Mesothelial cell of epicardium (in vitro differentiated cells): ENCODE data around the gene DENND1C. TPM values are rescaled to one million over a fixed set of nuclear protein-coding genes. Genes with fewer than 3 reads are reported as not detected.

Experiments
- DNase-seq, 2 experiments: peaks; one replicate each; pipeline ENCODE4 v3.0.0; 2021; ENCODE audit warnings: low spot score in 2 of 2; ENCODE audit not compliant: unreplicated experiment in 2 of 2
- H3K27ac Mint-ChIP-seq: 2 replicates; pipeline ENCODE4 v1.8.0; 2021; ENCODE audit warnings: mixed read lengths
- H3K27me3 Mint-ChIP-seq: 2 replicates; pipeline ENCODE4 v1.8.0; 2021; ENCODE audit warnings: low read depth, mixed read lengths
- H3K36me3 Mint-ChIP-seq: 2 replicates; pipeline ENCODE4 v1.8.0; 2021; ENCODE audit warnings: mixed read lengths
- H3K4me1 Mint-ChIP-seq: 2 replicates; pipeline ENCODE4 v1.8.0; 2021; ENCODE audit warnings: mixed read lengths
- H3K4me3 Mint-ChIP-seq: 2 replicates; pipeline ENCODE4 v1.8.0; 2021; ENCODE audit warnings: mild to moderate bottlenecking, moderate library complexity, mixed read lengths
- H3K9me3 Mint-ChIP-seq: 2 replicates; pipeline ENCODE4 v1.8.0; 2021; ENCODE audit warnings: mixed read lengths
- total RNA-seq: library from RNA; stranded (reverse); gene quantifications from 3 replicates; pipeline ENCODE4 v1.2.1, GENCODE V29; 2021
- TF ChIP-seq, protein P1 (sequence below): fragments of 200-600 bp; sonication (generic); IDR thresholded peaks from one replicate; pipeline ENCODE4 v1.5.0; 2021; ENCODE audit warnings: antibody characterized with exemption; ENCODE audit not compliant: unreplicated experiment

Gene DENND1C
- total RNA-seq: 0.42 to 0.75 TPM (median 0.63 TPM) in 3 replicates

- Mint-ChIP-seq H3K4me3 (no peak within 1 kb of the TSS), H3K36me3 (no peaks in the 10 kb centered on the region), H3K4me1 (no peaks in the 10 kb centered on the region), H3K9me3 (no peaks in the 10 kb centered on the region), H3K27ac (no peak within 1 kb of the TSS), H3K27me3 (peaks cover 24% of the 10 kb centered on the region)
- no peak for DNase-seq
- TF ChIP-seq, protein P1, sequence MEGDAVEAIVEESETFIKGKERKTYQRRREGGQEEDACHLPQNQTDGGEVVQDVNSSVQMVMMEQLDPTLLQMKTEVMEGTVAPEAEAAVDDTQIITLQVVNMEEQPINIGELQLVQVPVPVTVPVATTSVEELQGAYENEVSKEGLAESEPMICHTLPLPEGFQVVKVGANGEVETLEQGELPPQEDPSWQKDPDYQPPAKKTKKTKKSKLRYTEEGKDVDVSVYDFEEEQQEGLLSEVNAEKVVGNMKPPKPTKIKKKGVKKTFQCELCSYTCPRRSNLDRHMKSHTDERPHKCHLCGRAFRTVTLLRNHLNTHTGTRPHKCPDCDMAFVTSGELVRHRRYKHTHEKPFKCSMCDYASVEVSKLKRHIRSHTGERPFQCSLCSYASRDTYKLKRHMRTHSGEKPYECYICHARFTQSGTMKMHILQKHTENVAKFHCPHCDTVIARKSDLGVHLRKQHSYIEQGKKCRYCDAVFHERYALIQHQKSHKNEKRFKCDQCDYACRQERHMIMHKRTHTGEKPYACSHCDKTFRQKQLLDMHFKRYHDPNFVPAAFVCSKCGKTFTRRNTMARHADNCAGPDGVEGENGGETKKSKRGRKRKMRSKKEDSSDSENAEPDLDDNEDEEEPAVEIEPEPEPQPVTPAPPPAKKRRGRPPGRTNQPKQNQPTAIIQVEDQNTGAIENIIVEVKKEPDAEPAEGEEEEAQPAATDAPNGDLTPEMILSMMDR: peak; percentile 38
These were observed at the start of gene DENND1C for GRCh38 chr19:6481541-6482342. TSS of gene DENND1C (minus strand) at chr19:6481787. CDS start at chr19:6481695, 92 bp downstream.

- H3K4me1 Mint-ChIP-seq: peaks cover 24% of the 10 kb centered on the region
- TF ChIP-seq, protein P1: no peak
- H3K4me3 Mint-ChIP-seq: peak within 1 kb of the TSS; percentile 80
- H3K9me3 Mint-ChIP-seq: no peaks in the 10 kb centered on the region
- peak; percentile 82 to 96 for DNase-seq
- H3K27ac Mint-ChIP-seq: peak within 1 kb of the TSS; percentile 62
- no peaks in the 10 kb centered on the region for H3K36me3 Mint-ChIP-seq
- peaks cover 61% of the 10 kb centered on the region for H3K27me3 Mint-ChIP-seq
These were observed 49.0 kb upstream of the DENND1C start, which contains the start of gene TNFSF9 for GRCh38 chr19:6530386-6531162. TSS of gene TNFSF9 (plus strand) at chr19:6531026. CDS start at chr19:6531037, 11 bp downstream.

DNA sequence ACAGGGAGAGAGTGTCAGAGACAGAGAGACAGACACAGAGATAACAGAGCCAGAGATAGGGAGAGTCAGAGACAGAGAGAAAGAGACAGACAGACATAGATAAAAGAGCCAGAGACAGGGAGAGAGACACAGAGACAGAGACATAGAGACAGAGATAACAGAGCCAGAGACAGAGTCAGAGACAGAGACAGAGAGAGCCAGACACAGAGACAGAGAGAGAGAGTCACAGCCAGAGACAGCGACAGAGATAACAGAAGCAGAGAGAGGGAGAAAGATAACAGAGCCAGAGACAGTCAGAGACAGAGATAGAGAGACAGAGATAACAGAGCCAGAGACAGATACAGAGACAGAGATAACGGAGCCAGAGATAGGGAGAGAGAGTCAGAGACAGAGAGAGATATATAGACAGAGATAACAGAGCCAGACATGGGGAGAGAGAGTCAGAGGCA, 48.4 kb upstream of the DENND1C start:
- Mint-ChIP-seq H3K27me3 (peaks cover 55% of the 10 kb centered on the region), H3K27ac (peak overlapping the region; percentile 62), H3K36me3 (no peaks in the 10 kb centered on the region), H3K4me3 (peak overlapping the region; percentile 80), H3K9me3 (no peaks in the 10 kb centered on the region), H3K4me1 (peaks cover 24% of the 10 kb centered on the region)
- no peak for DNase-seq
- TF ChIP-seq, protein P1: no peak

DNA sequence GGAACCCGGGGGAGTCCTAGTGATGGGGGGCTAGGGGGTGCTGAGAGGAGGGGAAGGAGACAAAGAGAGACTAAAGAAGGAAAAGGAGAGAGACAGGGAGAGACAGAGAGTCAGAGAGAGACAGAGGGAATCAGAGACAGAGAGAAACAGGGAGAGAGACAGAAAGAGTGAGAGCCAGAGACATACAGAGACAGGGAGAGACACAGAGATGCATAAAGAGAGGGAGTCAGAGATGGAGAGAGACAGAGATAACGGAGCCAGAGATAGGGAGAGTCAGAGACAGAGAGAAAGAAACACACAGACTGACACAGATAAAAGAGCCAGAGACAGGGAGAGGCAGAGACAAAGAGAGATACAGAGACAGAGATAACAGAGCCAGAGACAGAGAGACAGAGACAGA, 47.8 kb upstream of the DENND1C start:
- Mint-ChIP-seq H3K36me3 (no peaks in the 10 kb centered on the region), H3K4me1 (peaks cover 23% of the 10 kb centered on the region), H3K27ac (peak overlapping the region; percentile 7), H3K9me3 (no peaks in the 10 kb centered on the region), H3K27me3 (peaks cover 49% of the 10 kb centered on the region), H3K4me3 (peak overlapping the region; percentile 80)
- no peak for DNase-seq
- TF ChIP-seq, protein P1: no peak

GRCh38 chr19:6528544-6529121, 47.0 kb upstream of the DENND1C start:
- Mint-ChIP-seq H3K4me1 (peaks cover 18% of the 10 kb centered on the region), H3K36me3 (no peaks in the 10 kb centered on the region), H3K4me3 (no peak overlapping the region), H3K27me3 (peaks cover 41% of the 10 kb centered on the region), H3K27ac (no peak overlapping the region), H3K9me3 (no peaks in the 10 kb centered on the region)
- DNase-seq: no peak
- TF ChIP-seq, protein P1: no peak
